Measurements from ENCODE around the gene ACTRT2. TPM values are rescaled to one million over a fixed set of nuclear protein-coding genes. Genes with fewer than 3 reads are reported as not detected.
A peak's percentile ranks its signal among the peaks of the same experiment; 100 is the strongest.

The ACTRT2 gene
- total and polyA plus RNA-seq, 2 experiments from 2014 or later: not detected

DNA sequence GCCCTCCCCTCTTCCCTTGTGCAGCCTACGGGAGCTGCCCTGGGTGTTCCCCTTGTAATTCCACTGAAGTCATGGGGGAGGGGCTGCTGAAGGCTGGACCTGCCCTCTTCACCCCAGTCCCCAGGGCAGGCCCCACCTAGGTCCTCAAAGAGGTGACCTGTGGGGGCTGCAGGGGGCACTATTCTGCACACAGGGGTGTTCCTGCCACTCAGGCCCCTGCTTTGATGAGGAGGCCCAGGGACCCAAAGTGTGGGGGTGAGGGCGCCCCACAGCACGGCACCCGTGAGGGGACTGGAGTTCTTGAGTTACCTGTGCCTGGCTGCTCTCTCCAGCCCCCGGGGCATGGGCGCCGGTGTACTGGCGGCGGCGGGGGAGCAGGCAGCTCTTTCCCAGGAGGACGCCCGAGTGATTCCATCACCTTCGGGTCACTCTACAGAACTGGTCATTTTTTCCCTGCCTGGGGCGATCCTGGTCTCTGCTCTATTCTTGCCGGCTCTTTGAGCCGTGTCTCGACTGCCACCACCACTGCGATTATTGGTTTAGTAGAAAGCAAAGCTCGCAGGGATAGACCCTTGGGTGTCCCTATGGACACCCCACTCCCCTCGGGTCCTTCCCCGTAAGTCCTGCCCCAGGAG, 40.8 kb downstream of the ACTRT2 start (continued):
- TF ChIP-seq, protein P1, sequence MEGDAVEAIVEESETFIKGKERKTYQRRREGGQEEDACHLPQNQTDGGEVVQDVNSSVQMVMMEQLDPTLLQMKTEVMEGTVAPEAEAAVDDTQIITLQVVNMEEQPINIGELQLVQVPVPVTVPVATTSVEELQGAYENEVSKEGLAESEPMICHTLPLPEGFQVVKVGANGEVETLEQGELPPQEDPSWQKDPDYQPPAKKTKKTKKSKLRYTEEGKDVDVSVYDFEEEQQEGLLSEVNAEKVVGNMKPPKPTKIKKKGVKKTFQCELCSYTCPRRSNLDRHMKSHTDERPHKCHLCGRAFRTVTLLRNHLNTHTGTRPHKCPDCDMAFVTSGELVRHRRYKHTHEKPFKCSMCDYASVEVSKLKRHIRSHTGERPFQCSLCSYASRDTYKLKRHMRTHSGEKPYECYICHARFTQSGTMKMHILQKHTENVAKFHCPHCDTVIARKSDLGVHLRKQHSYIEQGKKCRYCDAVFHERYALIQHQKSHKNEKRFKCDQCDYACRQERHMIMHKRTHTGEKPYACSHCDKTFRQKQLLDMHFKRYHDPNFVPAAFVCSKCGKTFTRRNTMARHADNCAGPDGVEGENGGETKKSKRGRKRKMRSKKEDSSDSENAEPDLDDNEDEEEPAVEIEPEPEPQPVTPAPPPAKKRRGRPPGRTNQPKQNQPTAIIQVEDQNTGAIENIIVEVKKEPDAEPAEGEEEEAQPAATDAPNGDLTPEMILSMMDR (conservative IDR thresholded peaks at IDR 0.05; ENCODE audit: low read depth in 2 of 2): no peak
- no peak for TF ChIP-seq EZH2phosphoT487 (IDR thresholded peaks at IDR 0.05; ENCODE audit: unreplicated experiment)
- TF ChIP-seq NANOG (IDR thresholded peaks at IDR 0.05; ENCODE audit: borderline replicate concordance): no peak
- TF ChIP-seq, protein P2, sequence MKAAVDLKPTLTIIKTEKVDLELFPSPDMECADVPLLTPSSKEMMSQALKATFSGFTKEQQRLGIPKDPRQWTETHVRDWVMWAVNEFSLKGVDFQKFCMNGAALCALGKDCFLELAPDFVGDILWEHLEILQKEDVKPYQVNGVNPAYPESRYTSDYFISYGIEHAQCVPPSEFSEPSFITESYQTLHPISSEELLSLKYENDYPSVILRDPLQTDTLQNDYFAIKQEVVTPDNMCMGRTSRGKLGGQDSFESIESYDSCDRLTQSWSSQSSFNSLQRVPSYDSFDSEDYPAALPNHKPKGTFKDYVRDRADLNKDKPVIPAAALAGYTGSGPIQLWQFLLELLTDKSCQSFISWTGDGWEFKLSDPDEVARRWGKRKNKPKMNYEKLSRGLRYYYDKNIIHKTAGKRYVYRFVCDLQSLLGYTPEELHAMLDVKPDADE (IDR thresholded peaks at IDR 0.05): no peak
- TF ChIP-seq ZNF114 (CRISPR knock-in tag; IDR thresholded peaks at IDR 0.05): no peak

DNA sequence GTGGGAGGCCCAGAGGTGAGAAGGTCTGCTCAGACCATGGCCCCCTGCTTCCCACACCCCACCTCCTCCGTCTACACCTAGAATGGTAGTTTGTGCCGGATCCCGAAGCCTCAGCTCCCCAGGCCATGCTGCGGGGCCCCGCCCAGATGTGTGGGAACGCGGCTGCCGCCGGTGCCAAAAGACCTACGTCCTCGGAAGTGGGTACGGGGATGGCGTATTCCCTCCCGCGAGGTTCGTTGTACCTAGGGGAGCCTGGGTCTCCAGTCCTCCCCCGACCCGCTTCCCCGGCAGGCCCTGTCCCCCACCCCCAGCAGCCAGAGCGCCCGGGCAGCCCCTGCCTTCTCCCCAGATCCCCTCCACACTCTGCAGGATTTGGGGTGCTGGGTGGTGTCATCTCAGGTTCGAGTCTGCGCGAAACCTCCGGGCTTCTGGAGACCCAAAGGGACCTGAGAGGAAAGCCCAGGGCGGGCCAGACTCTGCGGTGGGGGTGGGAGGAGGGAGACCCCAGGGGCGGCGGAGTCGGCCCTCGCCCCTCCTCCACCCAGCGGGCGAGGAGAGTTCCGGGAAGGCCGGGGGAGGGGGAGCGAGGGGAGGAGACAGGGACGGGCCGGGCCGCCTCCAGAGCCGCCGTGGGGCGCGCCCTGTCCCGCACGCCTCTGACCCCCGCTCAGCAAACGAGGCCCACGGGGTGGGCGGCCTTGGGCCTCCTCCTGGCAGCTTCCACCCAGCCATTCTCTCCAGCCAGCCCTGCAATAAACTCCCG, 41.5 kb downstream of the ACTRT2 start:
- Histone ChIP-seq H3K27me3 (ENCODE audit: insufficient read depth) (peaks cover 79% of the 10 kb centered on the region), H3K79me2 (replicated peaks; ENCODE audit: insufficient read depth) (no peaks in the 10 kb centered on the region), H4K20me1 (replicated peaks; ENCODE audit: insufficient read depth) (no peaks in the 10 kb centered on the region; the same call in none of the 2 replicates), H3K4me2 (peak overlapping the region; percentile 80), H3K4me3 (peak overlapping the region; percentile 62), H3K9me2 (ENCODE audit: insufficient read depth) (no peaks in the 10 kb centered on the region), H3K27ac (ENCODE audit: low read depth) (no peak overlapping the region), H3K36me3 (ENCODE audit: insufficient read depth) (no peaks in the 10 kb centered on the region), H3F3A (replicated peaks; ENCODE audit: low read depth) (no peaks in the 10 kb centered on the region), H3K4me1 (ENCODE audit: insufficient read depth) (peaks cover 15% of the 10 kb centered on the region; the same call in 1 of the 2 replicates), H2AFZ (peak overlapping the region; percentile 47; the same call in 1 of the 2 replicates)
- no peaks in the 10 kb centered on the region; the same call in 1 of the 3 replicates for H3K9me3 Mint-ChIP-seq
- H3K27me3 Mint-ChIP-seq (ENCODE audit: insufficient read depth, low read depth, poor library complexity): peaks cover 74% of the 10 kb centered on the region
- H3K4me3 Mint-ChIP-seq: peak overlapping the region; percentile 60
- H3K27ac Mint-ChIP-seq: no peak overlapping the region
- TF ChIP-seq, protein P2 (IDR thresholded peaks at IDR 0.05): no peak
- TF ChIP-seq STAT1 (IDR thresholded peaks at IDR 0.05; ENCODE audit: unreplicated experiment) (no peak), EZH2 (IDR thresholded peaks at IDR 0.05; ENCODE audit: low read depth, unreplicated experiment) (peak; percentile 49)
- ATAC-seq (peak; percentile 19), DNase-seq (ENCODE audit: low spot score) (peak; percentile 70)
- no peaks in the 10 kb centered on the region; the same call in 2 of the 3 replicates for H3K36me3 Mint-ChIP-seq (ENCODE audit: low read depth)
- peaks cover 5% of the 10 kb centered on the region for H3K4me1 Mint-ChIP-seq

All from GM23338 (cell line).